Measurements from ENCODE around the gene GALNT4. TPM values are rescaled to one million over a fixed set of nuclear protein-coding genes. Genes with fewer than 3 reads are reported as not detected.

GALNT4 gene
- polyA plus RNA-seq, 1 donor: 2.3 TPM

DNA sequence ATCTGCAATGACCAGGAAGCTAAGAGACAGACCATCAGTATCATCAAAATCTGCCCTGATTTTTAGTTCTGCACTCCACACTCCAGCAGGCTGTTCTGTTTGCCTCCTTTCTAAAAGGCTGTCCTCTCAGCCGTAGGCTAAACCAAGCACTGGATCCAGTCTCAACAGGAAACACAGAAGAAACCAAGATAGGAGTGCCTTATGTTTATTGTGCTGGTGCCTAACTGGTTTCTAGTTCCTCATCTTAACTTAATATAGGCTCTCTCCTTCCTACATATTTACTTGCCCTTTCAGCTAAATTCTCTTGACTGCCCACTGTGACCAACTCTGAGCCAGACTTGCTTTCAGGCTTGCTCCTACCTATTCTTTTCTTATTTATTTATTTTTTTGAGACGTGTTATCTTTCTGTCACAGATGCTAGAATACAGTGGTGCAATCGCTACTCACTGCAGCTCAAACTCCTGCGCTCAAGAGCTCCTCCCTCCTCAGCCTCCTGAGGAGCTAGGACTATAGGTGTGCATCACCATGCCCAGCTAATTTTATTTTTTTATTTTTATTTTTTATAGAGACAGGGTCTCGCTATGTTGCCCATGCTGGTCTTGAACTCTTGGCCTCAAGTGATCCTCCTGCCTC is 30.8 kb downstream of the GALNT4 start:
- DNase-seq: no peak

DNA sequence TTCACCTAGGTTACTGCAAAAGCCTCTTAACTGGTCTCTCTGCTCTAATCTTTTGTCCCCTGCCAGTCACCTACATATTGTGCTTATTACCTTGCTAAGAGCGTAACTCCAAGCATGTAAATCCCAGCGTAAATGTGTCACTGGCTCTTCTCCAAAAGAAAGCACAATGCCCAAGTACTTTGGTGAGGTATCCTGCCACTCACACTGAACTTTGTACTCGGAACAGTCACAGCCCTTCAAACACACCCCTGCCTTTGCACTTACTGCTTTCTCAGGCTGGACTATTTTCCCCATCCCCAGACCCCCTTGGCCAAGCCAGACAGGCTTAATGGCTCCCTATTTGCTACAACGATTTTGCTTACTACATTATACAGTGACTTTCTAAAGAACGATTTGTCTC is 31.7 kb downstream of the GALNT4 start:
- no peak for DNase-seq

- no peak for DNase-seq
Measured at GRCh38 chr12:89490922-89491321, 33.7 kb downstream of the GALNT4 start.

- no peak for DNase-seq
Measured at GRCh38 chr12:89486264-89486663, 38.3 kb downstream of the GALNT4 start.

DNA sequence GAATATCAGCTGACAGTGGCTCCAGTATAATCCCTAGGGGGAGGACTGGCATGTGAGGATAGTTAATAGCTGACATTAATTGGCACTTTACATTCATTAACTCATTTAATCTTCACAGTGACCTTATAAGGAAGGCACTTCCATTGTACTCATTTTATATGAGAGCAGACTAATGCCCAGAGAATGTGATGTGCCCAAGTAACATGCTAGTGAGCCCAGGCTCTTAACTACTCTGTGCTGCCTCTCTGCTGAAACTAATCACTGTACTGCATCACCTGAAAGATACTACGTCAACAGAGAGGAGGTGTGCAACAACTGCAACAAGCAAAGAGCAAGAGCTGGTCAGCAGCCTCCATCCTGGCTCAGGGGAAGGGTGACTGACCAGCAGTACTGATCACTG is 40.1 kb downstream of the GALNT4 start:
- DNase-seq: no peak

- DNase-seq: no peak
Measured at GRCh38 chr12:89481213-89481914, 43.2 kb downstream of the GALNT4 start.

DNA sequence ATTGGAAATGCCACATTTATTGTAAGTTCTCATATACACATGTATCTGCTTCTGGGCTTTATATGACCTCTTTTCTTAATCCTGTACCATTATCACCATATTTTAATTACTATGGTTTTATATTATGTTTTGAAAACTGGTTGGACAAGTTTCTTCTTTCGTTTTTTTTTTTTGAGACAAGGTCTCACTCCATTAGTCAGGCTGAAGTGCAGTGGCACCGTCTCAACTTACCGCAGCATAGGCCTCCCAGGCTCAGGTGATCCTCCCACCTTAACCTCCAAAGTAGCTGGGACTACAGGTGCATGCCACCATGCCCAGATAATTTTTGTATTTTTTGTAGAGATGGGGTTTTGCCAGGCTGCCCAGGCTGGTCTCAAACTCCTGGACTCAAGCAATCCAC is 44.6 kb downstream of the GALNT4 start:
- no peak for DNase-seq

- no peak for DNase-seq
Measured at GRCh38 chr12:89477633-89478279, 46.8 kb downstream of the GALNT4 start.

- DNase-seq: no peak
Measured at GRCh38 chr12:89476904-89477595, 47.5 kb downstream of the GALNT4 start.

- no peak for DNase-seq
Measured at GRCh38 chr12:89476232-89476631, 48.4 kb downstream of the GALNT4 start.

DNA sequence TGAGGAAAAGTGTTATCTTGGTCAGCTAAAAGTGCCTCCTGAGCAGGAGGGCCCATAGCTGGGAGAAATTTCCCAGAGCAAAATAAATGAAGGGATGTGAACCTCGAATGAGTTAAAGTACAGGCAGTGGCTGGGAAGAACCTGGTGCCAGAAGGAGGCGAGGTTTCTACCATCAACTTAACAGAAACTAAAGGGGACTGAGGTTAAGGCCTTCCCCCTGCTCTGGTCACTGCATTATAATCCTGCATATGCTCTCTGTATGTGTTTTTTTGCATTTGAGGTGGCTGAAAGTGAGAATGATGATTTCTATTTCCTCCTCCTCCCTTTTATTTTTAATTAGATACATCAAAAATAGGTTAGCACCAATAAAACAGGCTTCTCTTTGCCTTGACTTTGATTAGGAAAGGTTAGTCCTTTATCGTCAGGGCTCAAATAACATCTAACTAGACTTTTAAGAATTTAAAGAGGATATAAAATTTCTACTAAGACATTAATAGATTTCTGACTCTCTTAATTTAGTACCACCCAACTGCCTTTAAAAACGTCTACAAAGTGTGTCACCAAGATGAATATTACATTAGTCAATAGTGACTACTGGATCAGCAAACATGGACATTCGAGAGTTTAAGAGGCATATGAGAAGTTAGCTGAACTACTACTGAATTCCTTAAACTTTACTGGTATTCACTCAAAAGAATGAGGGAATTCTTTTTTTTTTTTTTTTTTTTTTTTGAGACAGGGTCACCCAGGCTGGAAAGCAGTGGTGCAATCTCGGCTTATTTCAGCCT is 49.2 kb downstream of the GALNT4 start:
- no peak for DNase-seq

DNA sequence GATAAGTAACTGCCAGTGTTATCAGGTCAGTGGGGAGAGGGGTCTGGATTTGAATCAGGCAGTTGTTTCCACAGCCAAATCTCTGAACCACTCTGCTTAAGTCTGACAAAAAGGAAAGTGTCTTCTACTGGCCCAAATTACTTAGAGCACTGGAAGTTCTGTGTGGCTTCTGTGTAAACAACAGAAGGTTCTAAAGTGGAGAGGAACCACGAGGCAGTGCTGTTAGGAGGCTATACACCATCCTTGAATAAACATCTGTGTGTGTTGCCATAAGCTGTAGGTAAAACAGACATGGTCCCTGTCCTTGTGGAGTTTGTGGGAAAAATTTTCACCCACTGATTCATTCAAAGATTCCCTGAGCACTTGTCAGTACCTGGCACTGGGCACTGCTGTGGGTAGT is 50.0 kb downstream of the GALNT4 start:
- no peak for DNase-seq

Other genes with a start within 250 kb of the GALNT4 start
- gene DUSP6, start 172.3 kb downstream of the GALNT4 start, polyA plus RNA-seq (ENCODE audit: insufficient read length): 48.9 TPM
- gene POC1B, start 1.3 kb upstream of the GALNT4 start, polyA plus RNA-seq (ENCODE audit: insufficient read length): 7.5 TPM
- 88.1 TPM for gene ATP2B1, start 184.0 kb upstream of the GALNT4 start, polyA plus RNA-seq (ENCODE audit: insufficient read length)